A673 (cell line): Measurements from ENCODE around the gene AKAP8.

Source experiments
- EZH2 ChIP-seq: fragments of 200-600 bp; sonication (generic); IDR thresholded peaks from 2 replicates; pipeline ENCODE4 v1.6.1; 2017; ENCODE audit warnings: borderline replicate concordance, low read depth, mild to moderate bottlenecking, mixed read lengths, antibody characterized with exemption, low read length; ENCODE audit not compliant: poor library complexity, severe bottlenecking
- TF ChIP-seq, protein P1 (sequence below): fragments of 300-800, 200-600 bp; sonication (generic); conservative IDR thresholded peaks from 2 replicates; pipeline ENCODE4 v1.5.1; 2017; ENCODE audit warnings: low read depth, mild to moderate bottlenecking, antibody characterized with exemption, low read length, moderate library complexity, mixed read lengths

DNA sequence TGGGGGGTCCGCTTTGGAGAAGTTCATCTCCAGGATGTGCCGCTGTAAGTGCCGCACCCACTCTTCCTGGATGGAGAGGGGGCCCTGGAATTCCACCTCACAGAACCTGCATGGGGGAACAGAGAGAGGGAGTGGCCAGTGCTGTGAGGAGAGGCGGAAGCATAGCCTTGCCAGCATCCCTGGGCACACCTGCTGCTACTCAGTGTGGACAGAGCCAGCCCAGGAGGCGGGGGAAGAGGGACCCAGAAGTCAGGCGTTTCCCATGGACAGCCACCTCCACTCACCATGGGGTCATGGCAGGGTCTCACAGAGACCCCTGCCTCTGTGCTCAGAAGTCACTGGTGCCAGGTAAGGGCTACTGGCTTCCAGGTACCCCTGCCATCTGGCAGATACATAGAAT lies 43.5 kb upstream of the AKAP8 start:
- TF ChIP-seq, protein P1, sequence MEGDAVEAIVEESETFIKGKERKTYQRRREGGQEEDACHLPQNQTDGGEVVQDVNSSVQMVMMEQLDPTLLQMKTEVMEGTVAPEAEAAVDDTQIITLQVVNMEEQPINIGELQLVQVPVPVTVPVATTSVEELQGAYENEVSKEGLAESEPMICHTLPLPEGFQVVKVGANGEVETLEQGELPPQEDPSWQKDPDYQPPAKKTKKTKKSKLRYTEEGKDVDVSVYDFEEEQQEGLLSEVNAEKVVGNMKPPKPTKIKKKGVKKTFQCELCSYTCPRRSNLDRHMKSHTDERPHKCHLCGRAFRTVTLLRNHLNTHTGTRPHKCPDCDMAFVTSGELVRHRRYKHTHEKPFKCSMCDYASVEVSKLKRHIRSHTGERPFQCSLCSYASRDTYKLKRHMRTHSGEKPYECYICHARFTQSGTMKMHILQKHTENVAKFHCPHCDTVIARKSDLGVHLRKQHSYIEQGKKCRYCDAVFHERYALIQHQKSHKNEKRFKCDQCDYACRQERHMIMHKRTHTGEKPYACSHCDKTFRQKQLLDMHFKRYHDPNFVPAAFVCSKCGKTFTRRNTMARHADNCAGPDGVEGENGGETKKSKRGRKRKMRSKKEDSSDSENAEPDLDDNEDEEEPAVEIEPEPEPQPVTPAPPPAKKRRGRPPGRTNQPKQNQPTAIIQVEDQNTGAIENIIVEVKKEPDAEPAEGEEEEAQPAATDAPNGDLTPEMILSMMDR = no peak
- TF ChIP-seq EZH2 = no peak
